Activated gamma-delta T cell (primary cell): Measurements from ENCODE around the gene EXOC6.

Source experiments
- DNase-seq: peaks from one replicate; lab custom pipeline; 2025; lab: John Stamatoyannopoulos, UW

Gene EXOC6

GRCh38 chr10:92834331-92834730 lies 14.0 kb upstream of the EXOC6 start:
- DNase-seq: no peak

GRCh38 chr10:92834986-92835385 lies 13.3 kb upstream of the EXOC6 start:
- DNase-seq: no peak

DNA sequence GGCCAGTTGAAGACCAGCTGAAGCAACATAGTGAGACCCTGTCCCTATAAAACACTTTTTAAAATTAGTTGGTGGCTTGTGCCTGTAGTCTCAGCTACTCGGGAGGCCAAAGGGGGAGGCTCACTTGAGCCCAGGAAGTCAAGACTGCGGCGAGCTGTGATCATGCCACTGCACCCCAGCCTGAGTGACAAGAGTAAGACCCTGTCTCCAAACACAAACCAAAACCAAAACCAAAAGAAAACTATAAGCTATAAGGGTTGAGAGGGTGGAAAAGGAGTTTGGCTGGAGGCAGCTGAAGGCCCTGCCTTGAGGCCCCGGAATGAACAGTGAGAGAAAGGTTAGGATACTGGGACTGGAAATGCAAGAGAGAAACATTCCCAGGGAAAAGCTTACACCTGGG lies 10.9 kb upstream of the EXOC6 start:
- DNase-seq: no peak

GRCh38 chr10:92839191-92840085 lies 8.9 kb upstream of the EXOC6 start:
- DNase-seq: no peak

GRCh38 chr10:92844746-92845145 lies 3.6 kb upstream of the EXOC6 start:
- DNase-seq: no peak

DNA sequence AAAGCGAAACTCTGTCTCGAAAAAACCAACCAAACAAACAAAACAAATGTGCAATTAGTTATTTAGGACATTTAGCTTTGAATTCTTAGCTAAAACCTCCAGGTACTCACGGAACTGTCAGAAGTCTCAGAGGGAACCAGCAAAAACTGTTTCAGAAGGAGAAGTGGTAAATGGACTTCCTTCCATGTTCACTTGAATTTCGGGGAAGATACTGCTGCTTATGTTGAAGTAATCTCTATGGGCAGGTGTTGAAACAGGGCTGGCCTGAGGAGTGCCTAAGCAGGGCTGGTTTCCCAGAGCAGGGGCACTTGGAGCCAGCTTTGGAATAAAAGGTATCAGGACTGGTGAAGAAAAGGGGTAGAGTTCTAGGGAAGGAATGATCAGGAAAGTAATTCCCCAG lies 2.4 kb upstream of the EXOC6 start:
- DNase-seq: no peak

DNA sequence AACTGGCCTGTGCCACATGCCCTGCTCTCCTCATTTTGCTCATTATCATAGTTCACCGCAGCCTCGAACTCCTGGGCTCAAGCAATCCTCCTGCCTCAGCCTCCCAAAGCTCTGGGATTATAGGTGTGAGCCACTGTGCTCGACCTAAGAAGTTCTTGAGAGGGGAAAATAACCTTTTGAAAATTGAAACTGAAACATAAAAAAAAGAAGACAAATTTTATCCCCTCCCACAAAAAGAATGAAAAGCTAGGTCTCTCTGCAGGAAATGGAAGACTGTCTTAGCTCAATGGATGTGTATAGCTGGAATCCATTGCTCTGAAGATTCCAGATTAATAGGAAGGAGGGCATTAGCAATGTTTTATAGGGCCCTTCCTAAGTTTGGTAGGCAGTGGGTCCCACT lies 2.0 kb upstream of the EXOC6 start:
- DNase-seq: no peak

GRCh38 chr10:92846854-92847201 lies 1.5 kb upstream of the EXOC6 start:
- DNase-seq: no peak

DNA sequence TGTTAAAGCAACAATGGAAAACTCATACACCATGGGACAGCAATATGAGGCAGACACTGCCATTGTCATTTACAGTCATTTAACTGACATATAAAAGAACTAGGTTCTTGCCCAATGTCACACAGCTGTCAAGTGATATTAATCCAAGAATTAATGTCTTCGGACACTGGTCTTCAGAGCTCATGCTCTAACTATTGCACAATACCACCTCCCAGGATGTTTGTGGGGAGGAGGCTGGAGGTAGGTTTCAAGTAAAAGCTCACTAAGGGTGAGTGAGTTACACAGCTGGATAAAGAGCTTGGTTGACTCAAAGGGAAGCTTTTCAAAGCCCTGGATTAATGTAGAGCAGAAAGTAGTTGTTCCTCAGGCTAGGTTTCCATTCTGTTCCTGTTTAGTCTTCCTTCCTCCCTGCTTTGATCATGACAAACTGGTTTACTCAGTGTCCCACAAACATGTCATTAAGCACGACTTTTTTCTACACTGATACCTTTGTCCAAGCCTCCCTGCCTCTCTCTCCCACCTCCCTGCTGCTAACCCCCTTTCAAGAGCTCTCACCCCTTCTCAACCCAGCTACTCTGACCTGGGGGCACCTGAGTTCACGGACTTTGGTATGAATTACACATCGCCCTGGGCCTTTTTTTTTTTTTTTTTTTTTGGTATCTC lies 987 bp upstream of the EXOC6 start:
- no peak for DNase-seq

DNA sequence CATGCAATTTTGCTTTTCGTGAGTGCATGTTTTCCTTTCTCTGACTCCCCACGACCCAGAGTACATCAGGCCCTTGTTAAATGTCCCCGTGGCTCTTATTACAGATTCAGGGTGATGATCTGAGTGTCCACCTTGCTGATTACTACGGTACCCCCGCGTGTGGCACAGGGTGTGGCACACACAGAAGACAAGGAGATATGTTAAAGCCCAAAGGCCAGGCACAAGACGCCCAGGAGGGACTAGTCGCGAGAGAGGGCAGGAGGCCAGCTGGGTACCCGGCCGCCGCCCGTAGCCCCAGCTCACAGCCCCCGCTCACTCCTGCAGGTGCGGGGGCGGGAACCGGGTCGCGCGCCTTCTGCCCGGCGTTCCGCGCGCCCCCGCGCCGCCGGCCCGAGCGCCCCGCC lies 281 bp upstream of the EXOC6 start:
- no peak for DNase-seq

GRCh38 chr10:92849234-92849525 lies 860 bp downstream of the EXOC6 start:
- DNase-seq: no peak

DNA sequence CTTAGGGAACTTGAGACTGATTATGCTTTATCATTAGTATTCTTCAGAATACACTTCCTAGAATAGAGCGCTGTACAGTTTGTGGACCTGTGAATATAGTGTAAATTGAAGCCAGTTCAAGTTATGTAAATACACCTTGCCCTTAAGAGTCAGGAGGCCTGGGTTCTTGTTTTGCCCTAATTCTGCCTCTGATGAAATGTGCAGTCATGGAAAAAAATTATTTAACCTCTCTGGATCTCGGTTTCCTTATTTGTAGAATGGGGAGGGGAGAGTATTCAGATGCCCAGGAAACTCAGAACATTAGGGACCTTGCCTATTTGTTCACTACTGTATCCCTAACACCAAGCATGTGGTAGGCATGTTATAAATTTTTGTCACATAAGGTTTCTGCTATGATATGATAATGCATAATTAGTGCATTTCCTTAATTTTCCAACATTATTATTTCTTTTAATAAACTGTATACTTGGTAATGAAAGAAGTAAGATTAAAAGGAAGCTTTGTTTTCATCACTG lies 1.3 kb downstream of the EXOC6 start:
- DNase-seq: no peak

DNA sequence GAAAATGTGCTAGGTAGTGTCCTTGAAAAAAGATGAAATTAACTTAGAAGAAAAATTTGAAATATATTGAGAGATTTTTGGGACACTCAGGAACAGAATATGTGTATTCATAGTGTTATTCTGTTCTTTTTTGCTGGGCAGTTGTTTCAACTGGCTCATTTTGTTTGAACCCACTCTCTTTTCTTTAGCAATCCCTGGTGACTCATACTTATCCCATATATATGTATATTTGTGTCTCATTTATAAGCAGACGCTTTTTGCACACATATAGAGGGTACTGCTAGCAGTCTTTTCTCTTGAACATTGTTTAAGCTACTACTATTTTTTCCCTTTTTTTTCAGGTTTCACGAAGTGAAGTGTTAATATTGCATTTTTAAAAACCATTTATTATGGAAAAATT lies 1.9 kb downstream of the EXOC6 start:
- no peak for DNase-seq

DNA sequence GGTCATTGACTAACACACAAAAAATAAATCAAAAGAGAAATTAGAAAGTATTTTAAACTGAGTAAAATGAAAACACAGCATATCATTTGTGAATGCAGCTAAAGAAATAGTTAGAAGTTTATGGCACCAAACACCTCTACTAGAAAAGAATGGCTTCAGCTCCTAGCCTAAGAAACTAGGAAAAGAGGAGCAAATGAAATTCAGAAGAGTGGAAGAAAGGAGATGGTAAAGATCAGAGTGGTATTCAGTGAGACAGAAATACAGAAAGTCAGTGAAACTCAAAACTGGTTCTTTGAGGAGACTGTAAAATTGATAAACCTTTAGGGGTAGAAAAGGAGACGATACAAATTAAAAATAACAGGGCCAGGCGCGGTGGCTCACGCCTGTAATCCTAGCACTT lies 2.7 kb downstream of the EXOC6 start:
- DNase-seq: no peak

DNA sequence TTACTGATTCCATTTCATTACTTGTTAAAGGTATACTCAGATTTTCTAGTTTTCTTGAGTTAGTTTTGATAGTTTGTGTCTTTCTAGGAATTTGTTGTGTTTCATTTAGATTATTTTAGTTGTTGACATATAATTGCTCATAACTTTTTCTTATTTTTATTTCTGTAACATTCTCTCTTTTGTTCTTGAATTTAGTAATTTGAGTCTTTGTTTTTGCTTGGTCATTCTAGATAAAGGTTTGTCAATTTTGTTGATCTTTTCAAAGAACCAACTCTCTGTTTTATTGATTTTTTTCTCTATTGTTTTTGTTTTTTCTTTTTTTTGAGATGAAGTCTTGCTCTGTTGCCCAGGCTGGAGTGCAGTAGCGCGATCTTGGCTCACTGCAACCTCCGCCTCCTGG lies 7.2 kb downstream of the EXOC6 start:
- DNase-seq: no peak

GRCh38 chr10:92857904-92858514 lies 9.7 kb downstream of the EXOC6 start:
- no peak for DNase-seq

GRCh38 chr10:92867235-92867634 lies 18.9 kb downstream of the EXOC6 start:
- no peak for DNase-seq

GRCh38 chr10:92868036-92868435 lies 19.7 kb downstream of the EXOC6 start:
- no peak for DNase-seq

- no peak for DNase-seq
These were observed 20.2 kb downstream of the EXOC6 start for GRCh38 chr10:92868557-92868956.

GRCh38 chr10:92873029-92873428 lies 24.7 kb downstream of the EXOC6 start:
- DNase-seq: no peak

- DNase-seq: no peak
These were observed 28.3 kb downstream of the EXOC6 start for GRCh38 chr10:92876509-92877036.

GRCh38 chr10:92880233-92880861 lies 32.0 kb downstream of the EXOC6 start:
- no peak for DNase-seq
